Activated CD4-positive, alpha-beta memory T cell treated with anti-CD3 and anti-CD28 coated beads for 36 hours (primary cell): Measurements from ENCODE around the gene SPEG. TPM values are rescaled to one million over a fixed set of nuclear protein-coding genes. Genes with fewer than 3 reads are reported as not detected.
"Not testable (repeated sequence)": the region's sequence is repeated elsewhere in the genome, so short reads cannot be mapped to it uniquely, and the experiment has no call there.

ENCODE experiments used
- CTCF ChIA-PET: fragments of 350-600 bp; sonication (Branson Sonifier 250); formaldehyde crosslinking; loops from one replicate; lab custom pipeline; 2021; ENCODE audit warnings: antibody characterized with exemption, inconsistent platforms; lab: Charles Lee
- POLR2A ChIA-PET: fragments of 350-600 bp; sonication (Branson Sonifier 250); formaldehyde crosslinking; loops from one replicate; lab custom pipeline; 2021; ENCODE audit warnings: antibody characterized with exemption; lab: Charles Lee
- DNase-seq: peaks from one replicate; pipeline ENCODE4 v3.0.0-alpha.2; 2020
- H3K27ac Mint-ChIP-seq: one replicate; pipeline ENCODE4 v1.8.0; 2021; ENCODE audit warnings: mixed read lengths
- H3K27me3 Mint-ChIP-seq: one replicate; pipeline ENCODE4 v1.8.0; 2021; ENCODE audit warnings: mixed read lengths
- H3K36me3 Mint-ChIP-seq: one replicate; pipeline ENCODE4 v1.8.0; 2021; ENCODE audit warnings: mixed read lengths
- H3K4me1 Mint-ChIP-seq: one replicate; pipeline ENCODE4 v1.8.0; 2021; ENCODE audit warnings: low read depth, mixed read lengths
- H3K4me3 Mint-ChIP-seq: one replicate; pipeline ENCODE4 v1.8.0; 2021; ENCODE audit warnings: mild to moderate bottlenecking, mixed read lengths
- H3K9me3 Mint-ChIP-seq: one replicate; pipeline ENCODE4 v1.8.0; 2021; ENCODE audit warnings: mixed read lengths
- intact Hi-C: fragments of 100-400 bp; cut with micrococcal nuclease; formaldehyde crosslinking; loops from one replicate; pipeline ENCODE4 v1.15.1; 2023
- total RNA-seq, 2 experiments: library from RNA; stranded (reverse); gene quantifications; one replicate each; pipeline ENCODE4 v1.2.3, GENCODE V29; 2021

Gene SPEG
- total RNA-seq, 2 experiments from 2014 or later = 1.1 to 1.7 TPM

DNA sequence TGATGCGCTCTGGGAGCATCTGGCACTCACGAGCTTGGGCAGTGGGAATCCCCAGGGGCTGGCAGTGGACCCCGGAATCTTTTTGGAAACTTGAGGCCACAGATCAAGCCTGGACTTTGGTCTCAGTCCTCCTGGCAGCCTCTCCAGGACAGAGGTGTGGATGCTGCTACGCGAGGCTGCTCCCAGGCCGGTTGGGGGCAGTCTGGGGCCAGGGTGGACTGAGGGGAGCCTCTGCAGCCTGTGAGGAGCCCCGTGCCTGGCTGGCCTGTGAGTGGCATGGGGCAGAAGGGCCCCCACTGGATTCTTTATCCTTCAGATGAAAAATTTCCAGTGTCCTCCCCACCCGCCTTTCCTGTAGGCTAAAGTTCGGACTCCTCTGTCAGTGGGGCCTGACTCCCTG lies 29.2 kb upstream of the SPEG start:
- CTCF ChIA-PET = interaction anchor here (1.1 to 4.9 kb wide), 3 partner anchors 14 to 124 kb away, joined by 3 to 118 read pairs (median 27); a partner anchor contains a TSS
- H3K4me1 Mint-ChIP-seq = no peaks in the 10 kb centered on the region
- POLR2A ChIA-PET = no interaction called here
- no peaks in the 10 kb centered on the region for H3K36me3 Mint-ChIP-seq
- H3K27ac Mint-ChIP-seq = no peak overlapping the region
- H3K9me3 Mint-ChIP-seq = no peaks in the 10 kb centered on the region
- intact Hi-C loops = no loop called here
- H3K4me3 Mint-ChIP-seq = no peak overlapping the region
- DNase-seq = no peak
- peaks cover 9% of the 10 kb centered on the region for H3K27me3 Mint-ChIP-seq

- no peak for DNase-seq
- no peak overlapping the region for H3K27ac Mint-ChIP-seq
- no peaks in the 10 kb centered on the region for H3K4me1 Mint-ChIP-seq
- H3K36me3 Mint-ChIP-seq = no peaks in the 10 kb centered on the region
- H3K4me3 Mint-ChIP-seq = no peak overlapping the region
- ChIA-PET POLR2A (no interaction called here), CTCF (interaction anchor here (0.6 to 4.9 kb wide), 2 partner anchors 123 to 124 kb away, joined by 3 to 118 read pairs; no protein-coding TSS in a partner anchor)
- intact Hi-C loops = no loop called here
- no peaks in the 10 kb centered on the region for H3K9me3 Mint-ChIP-seq
- H3K27me3 Mint-ChIP-seq = peaks cover 9% of the 10 kb centered on the region
Observed at GRCh38 chr2:219405958-219406860, 28.4 kb upstream of the SPEG start.

DNA sequence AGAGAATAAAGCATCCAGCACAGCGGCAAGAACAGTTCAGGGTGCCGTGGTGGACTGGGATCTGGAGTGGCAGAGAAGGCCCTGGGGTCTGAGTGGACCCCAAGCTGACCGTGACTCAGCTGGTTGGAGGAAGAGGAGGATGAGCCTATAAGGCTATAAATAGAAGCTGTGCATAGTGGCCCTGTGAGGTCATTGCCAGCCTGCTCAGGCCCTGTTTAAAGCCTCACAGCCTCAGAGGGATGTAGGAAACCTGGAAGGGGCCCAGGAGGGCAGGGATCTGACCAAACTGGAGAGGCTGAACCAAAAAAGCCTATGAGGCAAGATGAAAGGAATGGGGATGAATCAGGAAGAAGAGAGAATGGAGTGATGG lies 27.8 kb upstream of the SPEG start:
- Mint-ChIP-seq H3K36me3 (peaks cover 1% of the 10 kb centered on the region), H3K4me1 (no peaks in the 10 kb centered on the region), H3K9me3 (no peaks in the 10 kb centered on the region), H3K4me3 (no peak overlapping the region), H3K27me3 (peaks cover 9% of the 10 kb centered on the region), H3K27ac (no peak overlapping the region)
- CTCF ChIA-PET = interaction anchor here (1.9 kb wide), 1 partner anchor 123 kb away, joined by 7 read pairs; no protein-coding TSS in a partner anchor
- DNase-seq = no peak
- POLR2A ChIA-PET = no interaction called here
- intact Hi-C loops = no loop called here

- CTCF ChIA-PET = interaction anchor here (1.9 kb wide), 1 partner anchor 122 kb away, joined by 7 read pairs; no protein-coding TSS in a partner anchor
- DNase-seq, intact Hi-C loops, H3K4me3 Mint-ChIP-seq, H3K27ac Mint-ChIP-seq, POLR2A ChIA-PET, H3K27me3 Mint-ChIP-seq, H3K36me3 Mint-ChIP-seq, H3K9me3 Mint-ChIP-seq, H3K4me1 Mint-ChIP-seq: not testable (repeated sequence)
Observed at GRCh38 chr2:219407343-219407742, 27.3 kb upstream of the SPEG start.

DNA sequence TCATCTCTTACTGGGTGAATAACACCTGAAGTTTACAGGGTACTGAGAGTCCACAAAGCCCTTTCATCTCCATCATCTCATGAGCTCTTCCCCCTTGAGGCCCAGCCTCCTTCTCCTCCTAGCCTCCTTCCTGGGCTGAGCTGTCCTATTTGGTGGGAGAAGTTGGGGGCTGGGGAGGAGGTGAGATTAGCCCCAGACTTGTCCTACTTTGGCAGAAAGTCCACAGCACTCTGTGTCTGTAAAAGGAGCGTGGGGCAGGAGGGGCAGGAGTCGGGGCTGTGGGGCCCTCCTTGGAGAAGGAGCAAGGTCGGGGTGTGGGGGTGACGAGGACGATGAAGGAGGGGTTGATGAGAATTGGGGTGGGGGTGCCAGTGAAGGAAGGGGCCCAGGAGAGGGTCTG lies 26.4 kb upstream of the SPEG start:
- H3K4me3 Mint-ChIP-seq = no peak overlapping the region
- no peaks in the 10 kb centered on the region for H3K4me1 Mint-ChIP-seq
- ChIA-PET POLR2A (no interaction called here), CTCF (interaction anchor here (1.9 kb wide), 1 partner anchor 121 kb away, joined by 7 read pairs; no protein-coding TSS in a partner anchor)
- H3K36me3 Mint-ChIP-seq = peaks cover 1% of the 10 kb centered on the region
- peaks cover 5% of the 10 kb centered on the region for H3K9me3 Mint-ChIP-seq
- no peak for DNase-seq
- peaks cover 13% of the 10 kb centered on the region for H3K27me3 Mint-ChIP-seq
- intact Hi-C loops = no loop called here
- no peak overlapping the region for H3K27ac Mint-ChIP-seq

- Mint-ChIP-seq H3K4me3 (no peak overlapping the region), H3K4me1 (no peaks in the 10 kb centered on the region), H3K36me3 (peaks cover 1% of the 10 kb centered on the region), H3K9me3 (peaks cover 5% of the 10 kb centered on the region), H3K27ac (no peak overlapping the region), H3K27me3 (peaks cover 11% of the 10 kb centered on the region)
- intact Hi-C loops = no loop called here
- ChIA-PET CTCF (interaction anchor here (1.9 kb wide), 1 partner anchor 121 kb away, joined by 7 read pairs; no protein-coding TSS in a partner anchor), POLR2A (no interaction called here)
- DNase-seq = no peak
Observed at GRCh38 chr2:219408631-219409030, 26.0 kb upstream of the SPEG start.

GRCh38 chr2:219409619-219410018 lies 25.0 kb upstream of the SPEG start:
- no peak overlapping the region for H3K27ac Mint-ChIP-seq
- POLR2A ChIA-PET = no interaction called here
- peaks cover 1% of the 10 kb centered on the region for H3K36me3 Mint-ChIP-seq
- DNase-seq = no peak
- no peak overlapping the region for H3K4me3 Mint-ChIP-seq
- H3K9me3 Mint-ChIP-seq = peaks cover 5% of the 10 kb centered on the region
- H3K27me3 Mint-ChIP-seq = peaks cover 12% of the 10 kb centered on the region
- no peaks in the 10 kb centered on the region for H3K4me1 Mint-ChIP-seq
- CTCF ChIA-PET = no interaction called here
- intact Hi-C loops = no loop called here

- intact Hi-C loops = no loop called here
- peaks cover 1% of the 10 kb centered on the region for H3K36me3 Mint-ChIP-seq
- H3K27me3 Mint-ChIP-seq = peaks cover 14% of the 10 kb centered on the region
- ChIA-PET CTCF (interaction anchor here (0.8 to 1.1 kb wide), 2 partner anchors 85 to 120 kb away, joined by 3 read pairs; no protein-coding TSS in a partner anchor), POLR2A (no interaction called here)
- no peaks in the 10 kb centered on the region for H3K4me1 Mint-ChIP-seq
- H3K27ac Mint-ChIP-seq = no peak overlapping the region
- H3K4me3 Mint-ChIP-seq = no peak overlapping the region
- H3K9me3 Mint-ChIP-seq = peaks cover 5% of the 10 kb centered on the region
- no peak for DNase-seq
Observed at GRCh38 chr2:219410390-219410789, 24.3 kb upstream of the SPEG start.

GRCh38 chr2:219414857-219415256 lies 19.8 kb upstream of the SPEG start:
- H3K36me3 Mint-ChIP-seq = peaks cover 1% of the 10 kb centered on the region
- H3K4me3 Mint-ChIP-seq = no peak overlapping the region
- POLR2A ChIA-PET = no interaction called here
- peaks cover 19% of the 10 kb centered on the region for H3K27me3 Mint-ChIP-seq
- H3K9me3 Mint-ChIP-seq = peaks cover 5% of the 10 kb centered on the region
- CTCF ChIA-PET = no interaction called here
- DNase-seq = no peak
- H3K27ac Mint-ChIP-seq = no peak overlapping the region
- H3K4me1 Mint-ChIP-seq = peaks cover 2% of the 10 kb centered on the region
- intact Hi-C loops = no loop called here

DNA sequence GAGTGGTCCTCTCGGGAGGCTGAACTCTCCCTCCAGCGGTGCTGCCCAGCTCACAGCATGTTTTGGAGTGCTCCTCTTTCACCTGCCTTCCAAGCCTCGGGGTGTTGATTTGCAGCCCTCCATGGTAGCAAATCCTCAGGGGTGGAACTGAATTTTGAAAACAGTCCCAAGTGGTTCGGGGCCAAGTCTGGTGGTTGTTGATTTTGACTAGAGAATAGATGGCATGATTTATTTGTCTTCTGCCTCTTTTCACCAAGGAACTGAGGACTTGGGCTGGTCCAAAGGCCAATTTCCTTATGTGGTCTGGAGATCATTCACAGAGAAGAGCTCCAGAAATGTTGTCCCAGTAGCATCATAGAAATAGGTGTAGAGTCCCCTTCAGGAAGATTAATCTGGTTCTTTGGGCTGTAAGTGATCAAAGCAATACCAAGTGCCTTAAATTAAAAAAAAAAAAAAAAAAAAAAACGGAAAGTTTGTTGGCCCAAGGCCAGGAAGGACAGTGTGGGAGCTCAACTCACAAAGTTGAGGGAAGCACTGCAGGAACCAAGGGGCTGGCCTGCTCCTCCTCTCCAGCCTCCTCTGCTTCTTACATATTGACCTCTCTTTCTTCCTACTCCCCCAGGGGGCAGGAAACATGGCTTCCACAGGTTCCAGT lies 18.9 kb upstream of the SPEG start:
- intact Hi-C loops = no loop called here
- Mint-ChIP-seq H3K27me3 (peaks cover 28% of the 10 kb centered on the region), H3K4me3 (no peak overlapping the region), H3K4me1 (peaks cover 2% of the 10 kb centered on the region), H3K27ac (no peak overlapping the region), H3K9me3 (peaks cover 5% of the 10 kb centered on the region), H3K36me3 (peaks cover 1% of the 10 kb centered on the region)
- ChIA-PET CTCF (interaction anchor here (1.1 to 1.9 kb wide), 2 partner anchors 12 to 44 kb away, joined by 5 to 8 read pairs; no protein-coding TSS in a partner anchor), POLR2A (no interaction called here)
- no peak for DNase-seq

GRCh38 chr2:219416235-219416602 lies 18.4 kb upstream of the SPEG start:
- ChIA-PET POLR2A (no interaction called here), CTCF (interaction anchor here (1.0 to 1.9 kb wide), 4 partner anchors 13 to 114 kb away, joined by 3 to 8 read pairs (median 4); no protein-coding TSS in a partner anchor)
- H3K36me3 Mint-ChIP-seq = peaks cover 1% of the 10 kb centered on the region
- peaks cover 31% of the 10 kb centered on the region for H3K27me3 Mint-ChIP-seq
- peaks cover 2% of the 10 kb centered on the region for H3K4me1 Mint-ChIP-seq
- intact Hi-C loops = no loop called here
- H3K27ac Mint-ChIP-seq = no peak overlapping the region
- peaks cover 5% of the 10 kb centered on the region for H3K9me3 Mint-ChIP-seq
- no peak overlapping the region for H3K4me3 Mint-ChIP-seq
- no peak for DNase-seq

DNA sequence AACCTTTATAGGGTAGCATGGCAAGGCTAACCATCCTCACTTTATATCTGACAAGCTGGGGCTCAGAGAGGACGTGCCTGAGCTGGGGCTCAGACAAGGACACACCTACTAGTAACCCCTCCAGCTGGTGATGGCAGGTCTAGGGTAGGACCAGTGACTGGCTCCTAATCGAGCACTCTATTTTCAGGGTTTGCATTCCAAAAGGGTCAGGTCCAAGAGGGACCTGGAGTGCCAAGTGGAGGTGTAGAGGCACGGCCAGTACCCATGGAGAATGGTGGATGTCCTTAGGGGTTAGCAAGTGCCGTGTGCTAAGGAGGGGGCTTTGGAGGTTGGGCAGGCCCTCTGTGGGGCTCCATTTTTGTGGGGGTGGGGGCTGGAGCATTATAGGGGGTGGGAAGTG lies 17.7 kb upstream of the SPEG start:
- intact Hi-C loops = no loop called here
- no peak overlapping the region for H3K4me3 Mint-ChIP-seq
- H3K36me3 Mint-ChIP-seq = no peaks in the 10 kb centered on the region
- H3K27ac Mint-ChIP-seq = no peak overlapping the region
- peaks cover 5% of the 10 kb centered on the region for H3K9me3 Mint-ChIP-seq
- peaks cover 34% of the 10 kb centered on the region for H3K27me3 Mint-ChIP-seq
- peaks cover 2% of the 10 kb centered on the region for H3K4me1 Mint-ChIP-seq
- CTCF ChIA-PET = interaction anchor here (0.6 to 1.9 kb wide), 5 partner anchors 13 to 125 kb away, joined by 3 to 8 read pairs (median 4); no protein-coding TSS in a partner anchor
- POLR2A ChIA-PET = no interaction called here
- no peak for DNase-seq
